HL-60/S4 (cell line): ENCODE data around the gene PAPPA.

Experiments
- in situ Hi-C: fragments of 300-500 bp; cut with MboI; formaldehyde crosslinking; loops from 2 replicates; pipeline ENCODE4 v1.14.3; 2022; ENCODE audit warnings: low sequenced_read_pairs

Gene PAPPA, protein sequence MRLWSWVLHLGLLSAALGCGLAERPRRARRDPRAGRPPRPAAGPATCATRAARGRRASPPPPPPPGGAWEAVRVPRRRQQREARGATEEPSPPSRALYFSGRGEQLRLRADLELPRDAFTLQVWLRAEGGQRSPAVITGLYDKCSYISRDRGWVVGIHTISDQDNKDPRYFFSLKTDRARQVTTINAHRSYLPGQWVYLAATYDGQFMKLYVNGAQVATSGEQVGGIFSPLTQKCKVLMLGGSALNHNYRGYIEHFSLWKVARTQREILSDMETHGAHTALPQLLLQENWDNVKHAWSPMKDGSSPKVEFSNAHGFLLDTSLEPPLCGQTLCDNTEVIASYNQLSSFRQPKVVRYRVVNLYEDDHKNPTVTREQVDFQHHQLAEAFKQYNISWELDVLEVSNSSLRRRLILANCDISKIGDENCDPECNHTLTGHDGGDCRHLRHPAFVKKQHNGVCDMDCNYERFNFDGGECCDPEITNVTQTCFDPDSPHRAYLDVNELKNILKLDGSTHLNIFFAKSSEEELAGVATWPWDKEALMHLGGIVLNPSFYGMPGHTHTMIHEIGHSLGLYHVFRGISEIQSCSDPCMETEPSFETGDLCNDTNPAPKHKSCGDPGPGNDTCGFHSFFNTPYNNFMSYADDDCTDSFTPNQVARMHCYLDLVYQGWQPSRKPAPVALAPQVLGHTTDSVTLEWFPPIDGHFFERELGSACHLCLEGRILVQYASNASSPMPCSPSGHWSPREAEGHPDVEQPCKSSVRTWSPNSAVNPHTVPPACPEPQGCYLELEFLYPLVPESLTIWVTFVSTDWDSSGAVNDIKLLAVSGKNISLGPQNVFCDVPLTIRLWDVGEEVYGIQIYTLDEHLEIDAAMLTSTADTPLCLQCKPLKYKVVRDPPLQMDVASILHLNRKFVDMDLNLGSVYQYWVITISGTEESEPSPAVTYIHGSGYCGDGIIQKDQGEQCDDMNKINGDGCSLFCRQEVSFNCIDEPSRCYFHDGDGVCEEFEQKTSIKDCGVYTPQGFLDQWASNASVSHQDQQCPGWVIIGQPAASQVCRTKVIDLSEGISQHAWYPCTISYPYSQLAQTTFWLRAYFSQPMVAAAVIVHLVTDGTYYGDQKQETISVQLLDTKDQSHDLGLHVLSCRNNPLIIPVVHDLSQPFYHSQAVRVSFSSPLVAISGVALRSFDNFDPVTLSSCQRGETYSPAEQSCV (N-terminal part only)

DNA sequence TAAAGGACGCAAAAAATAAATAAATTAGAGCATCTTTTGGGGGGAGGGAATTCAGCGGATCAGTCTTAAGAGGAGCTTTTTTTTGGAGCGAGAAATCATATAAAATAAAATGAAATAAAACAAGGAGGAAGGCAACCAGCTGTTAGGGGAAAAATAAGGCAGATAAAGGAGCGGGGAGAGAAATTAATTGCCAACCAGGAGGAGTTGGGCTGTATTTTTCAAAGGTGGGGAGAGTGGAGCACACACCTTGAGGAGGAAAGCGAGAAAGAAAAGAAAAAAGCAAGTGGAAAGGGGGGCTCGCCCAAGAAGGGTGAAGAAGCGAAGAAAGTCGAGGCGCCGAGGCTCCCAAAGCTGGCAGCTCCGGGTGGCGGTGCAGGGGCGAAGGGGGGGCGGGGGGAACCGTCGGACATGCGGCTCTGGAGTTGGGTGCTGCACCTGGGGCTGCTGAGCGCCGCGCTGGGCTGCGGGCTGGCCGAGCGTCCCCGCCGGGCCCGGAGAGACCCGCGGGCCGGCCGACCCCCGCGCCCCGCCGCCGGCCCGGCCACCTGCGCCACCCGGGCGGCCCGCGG is at the start of gene PAPPA:
Gene PAPPA (plus strand): TSS at position 27 of the 569 bp plus-strand sequence. CDS start 382 bp downstream, at position 409.
- in situ Hi-C loops: loop anchor here (25.0 kb wide), 1 partner anchor 408 kb away; no protein-coding TSS in a partner anchor

DNA sequence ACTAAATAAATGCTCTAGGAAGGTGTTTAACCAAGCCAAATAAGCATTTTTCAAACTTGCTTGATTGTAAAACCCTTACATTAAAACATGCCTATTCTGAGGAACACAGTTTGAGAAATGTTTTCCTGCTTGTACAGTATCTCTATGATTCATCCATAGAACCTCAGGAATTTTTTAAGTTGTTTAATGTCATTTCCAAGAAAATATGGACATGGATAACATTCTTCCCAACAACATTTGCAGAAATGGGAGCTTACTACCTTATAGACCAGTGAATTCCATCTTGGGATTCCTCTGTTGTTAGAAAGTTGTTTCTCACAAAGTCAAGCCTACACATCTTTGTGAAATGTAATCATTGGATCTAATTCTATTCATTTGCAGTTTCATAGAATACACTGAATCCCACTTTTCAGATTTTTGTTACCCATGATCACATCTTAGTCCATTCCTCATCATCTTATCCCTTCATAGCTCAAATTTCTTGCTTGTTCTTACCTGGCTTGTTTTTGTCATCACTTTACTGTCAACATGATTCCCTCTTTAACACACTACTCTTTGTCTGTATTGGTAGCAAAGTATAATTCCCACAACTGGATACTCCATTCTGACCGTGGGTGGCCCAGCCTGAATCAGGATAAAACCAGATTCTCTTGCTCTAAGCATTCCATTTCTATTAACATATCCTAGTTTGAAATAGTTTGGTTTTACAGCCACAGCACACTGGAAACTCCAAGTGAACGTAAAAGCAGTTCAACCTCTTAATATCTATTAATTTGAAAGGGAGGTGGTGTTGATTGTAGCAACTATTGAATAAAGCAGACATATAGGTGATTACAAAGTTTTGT is 49.4 kb upstream of the PAPPA start:
- in situ Hi-C loops: no loop called here

DNA sequence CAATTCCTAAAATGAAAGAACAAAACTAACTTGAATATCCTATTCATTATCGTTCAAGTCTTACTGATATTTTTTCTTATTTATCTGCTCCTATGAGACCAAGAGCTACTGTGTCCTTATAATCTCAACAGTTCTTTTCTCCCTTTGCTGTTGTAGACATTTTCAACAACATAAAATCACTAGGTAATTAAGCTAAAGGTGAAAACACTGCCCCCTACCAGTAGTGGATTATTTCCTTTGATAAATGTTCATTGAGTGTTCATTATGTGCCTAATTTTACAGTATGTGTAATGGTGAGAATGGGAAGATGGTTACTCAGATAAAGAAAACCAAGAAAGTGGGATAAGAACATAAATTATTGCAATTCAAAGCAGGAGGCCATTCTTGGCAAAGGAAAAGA is 41.4 kb upstream of the PAPPA start:
- in situ Hi-C loops: no loop called here

GRCh38 chr9:116115761-116116353 is 37.7 kb upstream of the PAPPA start:
- in situ Hi-C loops: no loop called here

DNA sequence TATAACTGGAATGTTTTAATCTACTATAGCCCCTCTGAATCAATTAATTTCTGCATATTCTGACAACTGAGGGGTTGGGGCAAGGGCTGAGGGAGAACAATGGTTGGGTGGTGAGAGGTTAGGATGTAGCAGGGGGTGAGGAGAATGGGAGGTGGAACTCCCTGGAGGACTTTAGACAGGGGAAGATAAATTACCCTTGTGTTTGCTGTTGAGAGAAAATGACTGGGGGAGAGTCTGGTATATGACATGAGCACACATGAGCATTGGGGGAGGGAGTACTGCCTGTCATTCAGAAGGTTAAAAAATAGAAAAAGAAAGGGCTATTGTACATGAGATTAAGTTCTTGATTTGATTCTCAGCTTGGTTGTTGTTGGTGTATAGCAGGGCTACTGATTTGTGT is 37.2 kb upstream of the PAPPA start:
- in situ Hi-C loops: no loop called here

DNA sequence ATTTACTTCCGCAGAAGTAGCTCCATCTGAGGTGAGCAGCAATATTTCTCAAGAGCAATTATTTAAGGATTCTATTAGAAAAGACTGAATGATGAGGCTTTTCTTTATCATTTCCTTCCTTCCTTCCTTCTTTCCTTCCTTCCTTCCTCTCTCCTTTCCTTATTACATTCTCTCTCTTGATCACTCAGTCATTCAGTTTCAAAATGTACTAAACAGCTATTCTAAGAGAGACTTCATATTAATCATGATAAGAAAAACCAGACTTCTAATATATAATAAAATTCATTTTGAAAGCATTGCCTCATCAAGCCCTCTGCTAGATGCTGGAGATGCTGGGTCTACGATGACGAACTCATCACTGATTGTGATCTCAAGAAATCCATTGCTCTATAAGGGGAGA is 30.4 kb upstream of the PAPPA start:
- in situ Hi-C loops: no loop called here

DNA sequence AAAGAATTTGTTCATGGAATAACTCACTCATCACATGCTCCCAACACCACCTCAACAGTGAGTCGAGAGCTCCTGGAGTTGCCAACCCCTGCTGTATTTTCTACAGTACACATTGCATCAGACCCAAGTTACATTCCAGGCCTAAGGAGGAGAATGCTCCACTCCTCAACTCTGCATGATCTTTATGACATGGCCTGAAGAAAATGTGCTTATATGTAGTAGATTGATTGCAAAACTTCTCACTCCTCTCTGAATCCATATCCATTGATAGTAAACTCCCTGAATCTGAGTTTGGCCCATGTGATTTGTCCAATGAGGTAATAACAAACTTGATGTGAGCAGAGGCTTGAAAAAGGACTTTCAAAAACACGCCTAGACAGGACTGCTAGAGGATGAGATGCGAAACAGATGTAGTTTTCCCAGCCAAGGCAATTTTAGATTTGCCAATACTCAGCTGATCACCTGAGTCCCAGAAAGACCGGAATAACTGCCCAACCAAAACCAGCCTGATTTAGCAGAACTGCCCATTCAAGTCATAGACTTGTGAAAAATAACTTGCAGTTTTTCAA is 29.0 kb upstream of the PAPPA start:
- in situ Hi-C loops: no loop called here

DNA sequence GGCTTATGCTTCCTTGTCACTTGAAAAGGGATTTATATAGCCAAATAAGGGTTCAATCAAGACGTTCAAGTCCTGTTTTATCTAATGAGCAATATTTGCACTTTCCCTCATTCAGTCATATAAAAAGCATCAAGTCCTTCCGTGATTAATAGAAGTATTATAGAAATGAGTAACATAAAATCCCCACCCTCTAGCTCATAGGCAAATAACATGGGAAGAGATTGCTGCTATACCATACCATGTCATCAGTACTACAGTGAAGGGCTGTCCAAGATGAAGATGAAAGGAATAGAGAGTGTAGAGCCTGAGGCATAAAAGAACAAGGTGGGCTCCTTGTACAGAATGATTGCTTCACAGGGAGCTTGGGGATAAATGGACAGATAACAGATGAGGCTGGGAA is 20.4 kb upstream of the PAPPA start:
- in situ Hi-C loops: no loop called here

- in situ Hi-C loops: no loop called here
Measured at GRCh38 chr9:116134975-116135374, 18.6 kb upstream of the PAPPA start.

- in situ Hi-C loops: no loop called here
Measured at GRCh38 chr9:116137010-116137409, 16.6 kb upstream of the PAPPA start.

DNA sequence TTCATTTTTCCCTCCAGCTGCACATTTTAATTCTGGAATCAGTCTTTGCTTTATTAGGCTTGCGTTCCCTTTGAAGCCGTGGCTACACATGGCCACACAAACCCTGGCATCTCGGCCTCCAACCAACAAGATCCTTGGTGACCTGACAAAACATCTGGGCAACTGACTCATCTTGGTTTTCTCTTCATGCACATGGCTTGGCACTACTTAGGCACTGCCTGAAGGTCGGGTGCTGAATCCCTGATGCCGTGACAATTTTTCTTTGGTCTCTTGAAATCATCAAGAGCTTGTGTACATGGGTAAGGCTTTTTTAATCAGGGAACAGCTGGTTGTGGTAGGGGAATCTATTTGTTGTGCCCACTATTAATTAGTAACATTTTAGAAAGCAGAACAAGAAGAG is 16.0 kb upstream of the PAPPA start:
- in situ Hi-C loops: no loop called here

DNA sequence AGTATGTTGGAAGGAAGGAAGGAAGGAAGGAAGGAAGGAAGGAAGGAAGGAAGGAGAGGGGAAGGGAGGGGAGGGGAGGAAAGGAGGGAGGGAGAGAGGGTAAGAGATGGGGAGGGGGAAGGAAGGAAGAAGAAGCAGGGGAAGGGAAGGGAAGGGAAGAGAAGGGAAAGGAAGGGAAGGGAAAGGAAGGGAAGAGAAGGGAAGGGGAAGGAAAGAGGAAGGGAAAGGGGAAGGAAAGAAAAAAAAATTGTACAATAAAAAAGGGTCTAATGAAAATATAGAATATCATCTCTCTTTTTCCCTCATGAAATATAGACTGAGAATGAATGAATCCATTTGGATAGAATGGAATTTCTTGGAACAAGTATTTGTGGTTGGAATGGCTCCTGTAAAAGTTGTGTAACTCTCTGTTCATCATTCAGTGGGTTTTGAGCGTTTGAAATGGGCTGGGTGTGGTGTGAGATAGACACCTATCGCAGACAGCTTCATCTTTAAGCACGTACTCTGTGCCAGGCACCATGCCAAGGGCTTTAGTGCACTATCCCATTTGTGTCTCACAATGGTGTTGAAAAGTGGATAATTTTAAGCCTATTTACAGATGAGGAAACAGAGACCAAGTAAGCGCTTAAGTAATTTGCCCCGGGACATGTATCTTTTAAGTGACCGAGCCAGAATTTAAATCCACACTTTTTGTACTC is 11.6 kb upstream of the PAPPA start:
- in situ Hi-C loops: no loop called here

GRCh38 chr9:116142706-116143492 is 10.7 kb upstream of the PAPPA start:
- in situ Hi-C loops: no loop called here

- in situ Hi-C loops: no loop called here
Measured at GRCh38 chr9:116144038-116144437, 9.6 kb upstream of the PAPPA start.

- in situ Hi-C loops: no loop called here
Measured at GRCh38 chr9:116144555-116144954, 9.0 kb upstream of the PAPPA start.

- in situ Hi-C loops: no loop called here
Measured at GRCh38 chr9:116145036-116145435, 8.6 kb upstream of the PAPPA start.

GRCh38 chr9:116147821-116148220 is 5.8 kb upstream of the PAPPA start:
- in situ Hi-C loops: no loop called here

DNA sequence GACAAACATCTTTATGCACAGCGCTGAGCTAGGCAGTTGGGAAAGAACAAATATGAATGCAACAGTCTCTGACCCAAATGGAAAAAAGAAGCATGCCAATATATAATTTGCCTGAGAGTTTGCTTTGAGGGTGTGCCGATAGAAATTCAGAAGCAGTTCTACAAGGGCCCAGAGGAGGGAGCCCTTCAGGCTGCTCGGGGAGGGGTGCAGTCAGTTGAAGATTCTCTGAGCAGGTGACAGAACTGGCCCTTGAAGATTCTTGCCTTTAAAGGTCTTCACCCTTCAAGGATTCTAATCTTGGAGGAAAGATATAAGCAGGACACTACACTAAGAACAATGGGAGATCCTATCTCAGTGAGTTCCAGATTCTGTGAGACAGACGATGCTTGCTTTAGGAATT is 3.7 kb upstream of the PAPPA start:
- in situ Hi-C loops: loop anchor here (25.0 kb wide), 1 partner anchor 412 kb away; no protein-coding TSS in a partner anchor
